ENCODE results near the gene BTBD16. TPM values are rescaled to one million over a fixed set of nuclear protein-coding genes. Genes with fewer than 3 reads are reported as not detected.

BTBD16 gene
- total RNA-seq, 1 donor from 2014 or later = not detected

GRCh38 chr10:122285506-122286444 is 14.7 kb downstream of the BTBD16 start:
- Mint-ChIP-seq H3K27me3 (ENCODE audit: low read depth) (no peaks in the 10 kb centered on the region), H3K4me1 (ENCODE audit: low read depth) (peaks cover 3% of the 10 kb centered on the region), H3K4me3 (ENCODE audit: low read depth) (no peak overlapping the region), H3K9me3 (no peaks in the 10 kb centered on the region), H3K27ac (no peak overlapping the region), H3K36me3 (ENCODE audit: low read depth) (no peaks in the 10 kb centered on the region)
- intact Hi-C loops (cut with micrococcal nuclease) = no loop called here
- DNase-seq (ENCODE audit: low spot score) = no peak

- no peaks in the 10 kb centered on the region for H3K36me3 Mint-ChIP-seq (ENCODE audit: low read depth)
- no peak for DNase-seq (ENCODE audit: low spot score)
- intact Hi-C loops (cut with micrococcal nuclease) = no loop called here
- no peak overlapping the region for H3K4me3 Mint-ChIP-seq (ENCODE audit: low read depth)
- no peaks in the 10 kb centered on the region for H3K9me3 Mint-ChIP-seq
- H3K4me1 Mint-ChIP-seq (ENCODE audit: low read depth) = peaks cover 3% of the 10 kb centered on the region
- H3K27ac Mint-ChIP-seq = no peak overlapping the region
- H3K27me3 Mint-ChIP-seq (ENCODE audit: low read depth) = no peaks in the 10 kb centered on the region
These were observed 15.8 kb downstream of the BTBD16 start for GRCh38 chr10:122286867-122287266.

DNA sequence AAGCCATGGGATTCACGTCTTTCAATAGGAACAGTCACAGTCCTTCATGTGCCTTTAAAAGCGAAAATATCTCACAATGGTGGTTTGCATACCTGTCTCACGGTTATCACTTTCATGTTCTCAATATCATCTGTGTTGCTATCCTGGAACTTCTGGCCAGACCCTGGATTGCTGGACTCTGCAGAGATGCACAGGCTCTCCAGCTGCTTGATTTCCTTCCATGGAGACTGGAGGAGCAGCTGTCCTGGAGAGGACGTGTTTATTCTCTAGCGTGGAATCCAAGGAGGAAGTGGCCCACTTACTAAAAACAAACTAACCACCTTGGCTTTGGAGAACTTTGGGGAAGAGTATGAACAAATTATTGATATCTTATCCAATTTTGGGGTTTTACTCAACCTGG is 16.5 kb downstream of the BTBD16 start:
- Mint-ChIP-seq H3K27ac (no peak overlapping the region), H3K4me1 (ENCODE audit: low read depth) (peaks cover 3% of the 10 kb centered on the region), H3K36me3 (ENCODE audit: low read depth) (no peaks in the 10 kb centered on the region), H3K9me3 (no peaks in the 10 kb centered on the region), H3K4me3 (ENCODE audit: low read depth) (no peak overlapping the region), H3K27me3 (ENCODE audit: low read depth) (no peaks in the 10 kb centered on the region)
- intact Hi-C loops (cut with micrococcal nuclease) = no loop called here
- no peak for DNase-seq (ENCODE audit: low spot score)

DNA sequence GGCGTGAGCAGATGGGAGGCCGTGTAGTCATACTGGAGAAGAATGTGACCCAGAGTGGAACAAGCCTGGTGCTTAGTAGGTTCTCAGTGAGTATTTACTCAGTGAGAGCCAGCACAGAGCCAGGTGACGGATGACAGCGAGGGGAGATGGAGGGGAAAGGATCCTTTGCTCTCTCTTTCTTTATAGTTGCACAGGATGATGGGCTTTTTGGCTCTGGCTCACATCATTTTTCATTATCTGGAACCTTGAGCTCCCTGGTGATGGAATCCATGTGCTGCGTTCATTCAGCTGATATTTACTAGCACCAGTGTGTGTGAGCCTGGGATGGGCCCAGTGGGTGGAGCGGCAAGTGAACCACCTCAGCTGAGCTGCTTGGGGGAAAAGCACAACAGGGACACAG is 17.2 kb downstream of the BTBD16 start:
- H3K36me3 Mint-ChIP-seq (ENCODE audit: low read depth) = no peaks in the 10 kb centered on the region
- H3K9me3 Mint-ChIP-seq = no peaks in the 10 kb centered on the region
- H3K27ac Mint-ChIP-seq = no peak overlapping the region
- peaks cover 5% of the 10 kb centered on the region for H3K4me1 Mint-ChIP-seq (ENCODE audit: low read depth)
- H3K4me3 Mint-ChIP-seq (ENCODE audit: low read depth) = no peak overlapping the region
- no peaks in the 10 kb centered on the region for H3K27me3 Mint-ChIP-seq (ENCODE audit: low read depth)
- intact Hi-C loops (cut with micrococcal nuclease) = no loop called here
- no peak for DNase-seq (ENCODE audit: low spot score)

GRCh38 chr10:122288917-122289316 is 17.8 kb downstream of the BTBD16 start:
- H3K4me3 Mint-ChIP-seq (ENCODE audit: low read depth) = no peak overlapping the region
- H3K4me1 Mint-ChIP-seq (ENCODE audit: low read depth) = peaks cover 7% of the 10 kb centered on the region
- no peak overlapping the region for H3K27ac Mint-ChIP-seq
- no peak for DNase-seq (ENCODE audit: low spot score)
- H3K36me3 Mint-ChIP-seq (ENCODE audit: low read depth) = no peaks in the 10 kb centered on the region
- H3K9me3 Mint-ChIP-seq = no peaks in the 10 kb centered on the region
- no peaks in the 10 kb centered on the region for H3K27me3 Mint-ChIP-seq (ENCODE audit: low read depth)
- intact Hi-C loops (cut with micrococcal nuclease) = no loop called here

- Mint-ChIP-seq H3K9me3 (no peaks in the 10 kb centered on the region), H3K4me3 (ENCODE audit: low read depth) (no peak overlapping the region), H3K27ac (no peak overlapping the region), H3K27me3 (ENCODE audit: low read depth) (no peaks in the 10 kb centered on the region), H3K36me3 (ENCODE audit: low read depth) (no peaks in the 10 kb centered on the region), H3K4me1 (ENCODE audit: low read depth) (peaks cover 13% of the 10 kb centered on the region)
- intact Hi-C loops (cut with micrococcal nuclease) = no loop called here
- DNase-seq (ENCODE audit: low spot score) = no peak
These were observed 19.2 kb downstream of the BTBD16 start for GRCh38 chr10:122290334-122290733.

DNA sequence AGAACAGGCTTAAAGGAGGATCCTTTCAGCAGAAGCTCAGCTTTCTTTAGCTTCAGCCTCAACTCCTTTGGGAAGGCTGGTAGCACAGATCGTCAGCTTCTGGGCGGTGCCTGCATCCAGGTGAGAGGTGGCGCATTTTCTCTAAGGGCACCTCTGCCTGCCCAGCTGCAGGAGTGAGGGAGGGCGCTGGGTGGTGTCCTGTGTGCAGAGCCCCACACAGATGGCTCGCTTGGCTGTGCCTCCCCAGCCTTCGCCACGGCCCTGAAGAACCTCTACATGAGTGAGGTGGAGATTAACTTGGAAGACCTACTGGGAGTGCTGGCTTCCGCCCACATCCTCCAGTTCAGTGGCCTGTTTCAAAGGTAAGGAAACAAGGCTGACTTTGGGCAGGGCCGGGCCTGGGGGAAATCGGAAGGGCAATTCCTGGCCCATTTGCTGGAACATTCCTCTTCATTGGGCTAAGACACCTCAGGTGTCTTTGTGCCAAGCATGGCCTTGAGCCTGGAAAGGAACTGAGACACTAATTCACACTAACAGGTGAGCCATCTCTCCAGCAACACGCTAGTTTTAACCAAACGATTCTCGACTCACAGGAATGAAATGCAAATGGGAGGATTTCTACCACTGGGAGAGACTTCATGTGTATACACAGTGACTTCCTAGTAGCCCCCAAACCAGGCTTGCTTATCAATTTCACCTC is 19.9 kb downstream of the BTBD16 start:
- DNase-seq (ENCODE audit: low spot score) = no peak
- Mint-ChIP-seq H3K27me3 (ENCODE audit: low read depth) (no peaks in the 10 kb centered on the region), H3K4me3 (ENCODE audit: low read depth) (no peak overlapping the region), H3K9me3 (no peaks in the 10 kb centered on the region), H3K27ac (no peak overlapping the region), H3K4me1 (ENCODE audit: low read depth) (peaks cover 14% of the 10 kb centered on the region), H3K36me3 (ENCODE audit: low read depth) (no peaks in the 10 kb centered on the region)
- intact Hi-C loops (cut with micrococcal nuclease) = no loop called here

DNA sequence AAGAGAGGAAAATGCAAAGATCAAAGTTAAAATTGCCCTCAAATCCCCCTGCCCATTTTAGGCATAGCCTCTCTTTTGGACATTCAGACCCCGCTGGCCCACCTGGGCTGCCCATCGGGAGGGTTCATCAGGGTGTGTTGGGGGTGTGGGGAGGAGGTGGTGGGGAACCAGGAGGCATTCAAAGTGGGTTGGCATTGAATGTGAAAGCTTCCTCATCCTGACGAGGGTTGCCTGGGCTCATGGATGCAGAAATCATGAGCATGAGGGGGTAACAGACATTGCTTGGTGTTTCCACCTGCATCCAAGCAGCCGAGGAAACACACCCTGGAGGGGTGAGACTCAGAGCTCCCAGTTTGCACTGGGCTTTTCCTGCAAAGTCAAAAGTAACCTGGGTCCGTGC is 20.6 kb downstream of the BTBD16 start:
- H3K27ac Mint-ChIP-seq = no peak overlapping the region
- H3K36me3 Mint-ChIP-seq (ENCODE audit: low read depth) = no peaks in the 10 kb centered on the region

DNA sequence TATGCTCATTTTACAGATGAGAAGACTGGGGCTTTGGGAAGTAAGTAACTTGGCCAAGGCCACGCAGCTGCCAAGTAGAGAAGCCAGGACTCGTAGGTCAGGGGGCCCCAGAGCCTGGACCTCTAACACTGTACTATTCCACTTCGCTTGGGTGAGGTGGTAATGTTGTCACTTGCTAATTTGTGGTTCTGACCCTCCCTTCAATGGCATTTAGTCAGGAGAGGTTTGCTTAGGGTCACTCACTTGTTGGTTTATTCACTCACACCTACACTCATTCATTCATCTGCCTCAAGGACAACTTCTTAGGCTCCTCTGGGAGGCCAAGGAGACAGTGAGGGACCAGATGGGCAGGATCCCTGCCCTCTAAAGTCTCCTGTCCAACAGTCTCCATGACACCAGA is 21.3 kb downstream of the BTBD16 start:
- no peak overlapping the region for H3K27ac Mint-ChIP-seq
- DNase-seq (ENCODE audit: low spot score) = no peak
- peaks cover 3% of the 10 kb centered on the region for H3K27me3 Mint-ChIP-seq (ENCODE audit: low read depth)
- H3K36me3 Mint-ChIP-seq (ENCODE audit: low read depth) = no peaks in the 10 kb centered on the region
- no peak overlapping the region for H3K4me3 Mint-ChIP-seq (ENCODE audit: low read depth)
- intact Hi-C loops (cut with micrococcal nuclease) = no loop called here
- H3K9me3 Mint-ChIP-seq = no peaks in the 10 kb centered on the region
- peaks cover 14% of the 10 kb centered on the region for H3K4me1 Mint-ChIP-seq (ENCODE audit: low read depth)

More for the DNA sequence above, 20.6 kb downstream of the BTBD16 start:
- intact Hi-C loops (cut with micrococcal nuclease) = no loop called here
- H3K27me3 Mint-ChIP-seq (ENCODE audit: low read depth) = no peaks in the 10 kb centered on the region
- H3K4me1 Mint-ChIP-seq (ENCODE audit: low read depth) = peaks cover 14% of the 10 kb centered on the region
- no peak for DNase-seq (ENCODE audit: low spot score)
- no peaks in the 10 kb centered on the region for H3K9me3 Mint-ChIP-seq
- no peak overlapping the region for H3K4me3 Mint-ChIP-seq (ENCODE audit: low read depth)

GRCh38 chr10:122293156-122293960 is 22.3 kb downstream of the BTBD16 start:
- H3K4me3 Mint-ChIP-seq (ENCODE audit: low read depth) = no peak overlapping the region
- no peak for DNase-seq (ENCODE audit: low spot score)
- peaks cover 3% of the 10 kb centered on the region for H3K27me3 Mint-ChIP-seq (ENCODE audit: low read depth)
- intact Hi-C loops (cut with micrococcal nuclease) = no loop called here
- no peaks in the 10 kb centered on the region for H3K9me3 Mint-ChIP-seq
- peaks cover 14% of the 10 kb centered on the region for H3K4me1 Mint-ChIP-seq (ENCODE audit: low read depth)
- H3K36me3 Mint-ChIP-seq (ENCODE audit: low read depth) = no peaks in the 10 kb centered on the region
- no peak overlapping the region for H3K27ac Mint-ChIP-seq

DNA sequence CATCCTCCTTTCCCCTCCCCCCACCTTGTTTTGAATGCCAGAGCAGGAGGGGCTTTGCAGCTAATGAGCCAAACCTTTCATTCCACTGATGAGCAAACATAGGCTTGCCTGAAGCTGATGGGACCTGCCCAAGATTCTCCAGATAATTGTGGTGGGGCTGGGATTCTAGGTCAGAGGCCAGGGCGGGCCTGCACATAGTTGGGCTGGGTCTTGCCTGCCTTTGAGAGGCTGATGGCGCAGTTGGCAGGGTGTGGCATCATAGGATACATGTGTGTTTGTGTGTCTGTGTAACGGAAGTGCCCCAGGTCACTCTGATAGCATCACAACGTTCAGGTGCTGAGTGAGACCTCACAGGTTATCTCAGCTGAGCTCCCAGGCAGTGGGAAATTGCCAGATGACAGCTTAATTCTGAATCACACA is 22.9 kb downstream of the BTBD16 start:
- H3K36me3 Mint-ChIP-seq (ENCODE audit: low read depth) = no peaks in the 10 kb centered on the region
- no peak overlapping the region for H3K4me3 Mint-ChIP-seq (ENCODE audit: low read depth)
- intact Hi-C loops (cut with micrococcal nuclease) = no loop called here
- H3K27me3 Mint-ChIP-seq (ENCODE audit: low read depth) = peaks cover 3% of the 10 kb centered on the region
- H3K4me1 Mint-ChIP-seq (ENCODE audit: low read depth) = peaks cover 14% of the 10 kb centered on the region
- no peak overlapping the region for H3K27ac Mint-ChIP-seq
- no peaks in the 10 kb centered on the region for H3K9me3 Mint-ChIP-seq
- DNase-seq (ENCODE audit: low spot score) = no peak

DNA sequence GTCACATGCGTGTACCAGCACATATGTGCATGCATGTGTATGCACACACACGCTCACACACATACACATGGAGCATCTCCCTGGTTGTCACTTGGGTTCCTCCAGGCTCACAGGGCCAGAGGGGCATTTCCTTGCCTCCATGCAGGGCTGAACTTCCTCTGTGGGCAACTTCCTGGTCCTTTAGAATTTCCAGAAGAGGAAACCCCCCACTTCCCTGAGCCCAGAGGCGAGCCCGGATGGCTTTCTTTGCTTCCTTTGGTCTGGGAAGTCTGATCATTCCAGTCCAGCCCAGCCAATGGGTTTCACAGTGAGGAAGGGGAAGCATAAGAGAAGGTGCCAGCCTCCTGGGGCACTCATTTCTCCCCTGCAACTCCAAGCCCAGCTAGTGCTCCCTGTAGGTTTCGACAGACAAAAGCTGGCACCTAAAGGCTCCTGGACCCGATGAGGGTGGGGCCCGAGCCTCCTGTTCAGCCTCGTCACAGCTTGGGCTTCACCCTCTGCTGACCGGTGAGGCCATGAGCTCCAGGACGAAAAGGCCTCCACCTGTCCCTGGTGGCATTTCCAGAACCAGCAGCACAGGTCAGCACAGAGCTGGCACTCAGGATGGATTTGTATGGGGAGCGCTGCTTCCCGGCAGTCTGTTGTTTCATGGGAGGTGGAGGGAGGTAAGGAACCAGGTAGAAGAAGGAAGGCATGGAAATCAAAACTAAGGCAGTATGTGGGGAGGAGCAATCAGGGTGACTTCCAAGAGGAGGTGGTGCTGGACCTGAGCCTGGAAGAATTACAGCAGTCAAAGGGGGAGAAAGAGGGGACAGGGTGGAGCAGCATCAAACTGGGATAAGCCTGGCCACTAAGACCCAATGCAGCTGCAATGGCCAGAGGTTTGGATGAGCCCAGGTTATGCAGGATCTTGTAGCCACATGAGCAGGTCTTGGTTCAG is 23.7 kb downstream of the BTBD16 start:
- Mint-ChIP-seq H3K4me3 (ENCODE audit: low read depth) (no peak overlapping the region), H3K27ac (no peak overlapping the region), H3K4me1 (ENCODE audit: low read depth) (peaks cover 16% of the 10 kb centered on the region), H3K36me3 (ENCODE audit: low read depth) (no peaks in the 10 kb centered on the region), H3K9me3 (no peaks in the 10 kb centered on the region), H3K27me3 (ENCODE audit: low read depth) (peaks cover 4% of the 10 kb centered on the region)
- intact Hi-C loops (cut with micrococcal nuclease) = no loop called here
- no peak for DNase-seq (ENCODE audit: low spot score)
